H1 (cell line): Measurements from ENCODE around the gene PPM1L. TPM values are rescaled to one million over a fixed set of nuclear protein-coding genes. Genes with fewer than 3 reads are reported as not detected.

Experiments used
- CTCF ChIA-PET: fragments of 300-600 bp; sonication (Branson Sonifier 250); formaldehyde crosslinking; loops from one replicate; lab custom pipeline; 2021; ENCODE audit not compliant: partially characterized antibody; lab: Charles Lee
- POLR2A ChIA-PET: fragments of 300-600 bp; sonication (Branson Sonifier 250); formaldehyde crosslinking; loops from one replicate; lab custom pipeline; 2021; ENCODE audit warnings: inconsistent platforms; ENCODE audit not compliant: partially characterized antibody; lab: Charles Lee
- DNase-seq, 2 experiments: peaks; one replicate each; pipeline versions ENCODE4 v3.0.0 to v3.0.0-alpha.2; 2010 to 2022; ENCODE audit warnings: low spot score in 2 of 2, low read depth in 1 of 2, mixed read lengths in 1 of 2
- FAIRE-seq: peaks from 2 replicates; lab custom pipeline; 2011; peaks lifted over from hg19 to GRCh38; lab: Jason Lieb, UNC
- H2AFZ ChIP-seq: 2 replicates; pipeline ENCODE4 v1.8.1; 2012; ENCODE audit warnings: low read length, inconsistent platforms
- H2AK5ac ChIP-seq: 2 replicates; pipeline ENCODE4 v1.6.1; 2013; ENCODE audit warnings: low read depth, low read length
- H2BK120ac ChIP-seq: replicated peaks from 2 replicates; pipeline ENCODE3; 2013; ENCODE audit warnings: low read depth, low read length, inconsistent platforms
- H2BK12ac ChIP-seq: 2 replicates; pipeline ENCODE4 v1.6.1; 2013; ENCODE audit warnings: low read depth, low read length
- H2BK15ac ChIP-seq: 2 replicates; pipeline ENCODE4 v1.6.1; 2013; ENCODE audit warnings: low read length
- H2BK20ac ChIP-seq: 2 replicates; pipeline ENCODE4 v1.6.1; 2013; ENCODE audit warnings: low read length
- H2BK5ac ChIP-seq: 2 replicates; pipeline ENCODE4 v1.6.1; 2013; ENCODE audit warnings: low read depth, low read length
- H3K14ac ChIP-seq: 2 replicates; pipeline ENCODE4 v1.6.1; 2013; ENCODE audit warnings: inconsistent platforms; ENCODE audit not compliant: insufficient read length
- H3K18ac ChIP-seq: 2 replicates; pipeline ENCODE4 v1.6.1; 2013; ENCODE audit warnings: low read length; ENCODE audit errors: extremely low read depth
- H3K23ac ChIP-seq: 2 replicates; pipeline ENCODE4 v1.6.1; 2013; ENCODE audit warnings: inconsistent platforms; ENCODE audit not compliant: insufficient read length
- H3K23me2 ChIP-seq: 2 replicates; pipeline ENCODE4 v1.6.1; 2013; ENCODE audit warnings: low read depth, low read length
- H3K27ac ChIP-seq: 2 replicates; pipeline ENCODE4 v1.6.1; 2011; ENCODE audit warnings: low read depth, low read length, inconsistent platforms
- H3K27me3 ChIP-seq, 4 experiments: replicated peaks in 1 of 4; 1 replicate in 1 of 4; 2 replicates in 3 of 4; pipeline versions ENCODE4 v1.6.1 to v1.8.1; 2011 to 2013; ENCODE audit warnings: low read length in 3 of 4, mild to moderate bottlenecking in 3 of 4, inconsistent platforms in 2 of 4, mixed read lengths in 2 of 4, moderate library complexity in 1 of 4; ENCODE audit not compliant: control insufficient read depth in 3 of 4, insufficient read depth in 3 of 4; ENCODE audit errors: extremely low read depth in 1 of 4
- H3K36me3 ChIP-seq, 4 experiments: 2 replicates each; pipeline versions ENCODE4 v1.6.1 to v1.8.1; 2011 to 2013; ENCODE audit warnings: mild to moderate bottlenecking in 4 of 4, low read length in 3 of 4, moderate library complexity in 2 of 4, control low read depth in 1 of 4, inconsistent platforms in 1 of 4; ENCODE audit not compliant: insufficient read depth in 4 of 4, control insufficient read depth in 2 of 4
- H3K4ac ChIP-seq: replicated peaks from 2 replicates; pipeline ENCODE3; 2013; ENCODE audit warnings: low read length, low read depth, mixed read lengths, inconsistent platforms; ENCODE audit not compliant: insufficient read length
- H3K4me1 ChIP-seq, 4 experiments: replicated peaks in 1 of 4; 1 replicate in 1 of 4; 2 replicates in 3 of 4; pipeline versions ENCODE4 v1.6.1 to v1.8.1; 2011 to 2013; ENCODE audit warnings: low read length in 3 of 4, inconsistent platforms in 2 of 4, mixed read lengths in 1 of 4; ENCODE audit not compliant: insufficient read depth in 4 of 4, control insufficient read depth in 3 of 4
- H3K4me2 ChIP-seq, 2 experiments: 2 replicates each; pipeline versions ENCODE4 v1.6.1 to v1.8.1; 2011 to 2013; ENCODE audit warnings: low read depth in 2 of 2, low read length in 2 of 2, control low read depth in 1 of 2, inconsistent platforms in 1 of 2, mild to moderate bottlenecking in 1 of 2; ENCODE audit not compliant: insufficient read depth in 1 of 2
- H3K4me3 ChIP-seq, 4 experiments: fragments of 200-600, 300-600 bp in 1 of 4; sonication (generic), shearing (Covaris generic), sonication (Bioruptor Twin) in 1 of 4; 2 replicates each; pipeline versions ENCODE4 v1.5.1 to v1.8.1; 2011 to 2016; ENCODE audit warnings: low read length in 4 of 4, low read depth in 3 of 4, control low read depth in 2 of 4, inconsistent platforms in 2 of 4, mild to moderate bottlenecking in 2 of 4, mixed read lengths in 1 of 4, moderate library complexity in 1 of 4; ENCODE audit not compliant: insufficient read depth in 2 of 4; ENCODE audit errors: extremely low read depth in 1 of 4
- H3K56ac ChIP-seq: replicated peaks from 2 replicates; pipeline ENCODE3; 2013; ENCODE audit warnings: low read depth, mild to moderate bottlenecking, mixed read lengths, low read length, inconsistent platforms; ENCODE audit not compliant: insufficient read length
- H3K79me1 ChIP-seq: 2 replicates; pipeline ENCODE4 v1.6.1; 2013; ENCODE audit warnings: low read depth, low read length, control low read depth
- H3K79me2 ChIP-seq, 2 experiments: 2 replicates each; pipeline versions ENCODE4 v1.6.1 to v1.8.1; 2012 to 2013; ENCODE audit warnings: low read length in 2 of 2, mild to moderate bottlenecking in 2 of 2, inconsistent platforms in 1 of 2; ENCODE audit not compliant: insufficient read depth in 2 of 2, control insufficient read depth in 1 of 2
- H3K9ac ChIP-seq, 4 experiments: replicated peaks in 1 of 4; 1 replicate in 1 of 4; 2 replicates in 3 of 4; pipeline versions ENCODE4 v1.6.1 to v1.8.1; 2011 to 2013; ENCODE audit warnings: low read depth in 3 of 4, low read length in 3 of 4, control low read depth in 2 of 4, mild to moderate bottlenecking in 2 of 4, moderate library complexity in 2 of 4, inconsistent platforms in 1 of 4; ENCODE audit errors: extremely low read depth in 1 of 4
- H3K9me3 ChIP-seq, 2 experiments: 2 replicates each; pipeline versions ENCODE4 v1.6.1 to v1.8.1; 2012 to 2013; ENCODE audit warnings: mild to moderate bottlenecking in 2 of 2, moderate library complexity in 2 of 2, control low read depth in 1 of 2, inconsistent platforms in 1 of 2, low read depth in 1 of 2, low read length in 1 of 2, mixed read lengths in 1 of 2; ENCODE audit not compliant: insufficient read depth in 2 of 2
- H4K20me1 ChIP-seq, 2 experiments: replicated peaks in 1 of 2; 2 replicates each; pipeline versions ENCODE3 to v1.8.1; 2011 to 2013; ENCODE audit warnings: inconsistent platforms in 2 of 2, low read length in 2 of 2, mild to moderate bottlenecking in 1 of 2; ENCODE audit not compliant: insufficient read depth in 2 of 2, control insufficient read depth in 1 of 2
- H4K5ac ChIP-seq: 2 replicates; pipeline ENCODE4 v1.6.1; 2013; ENCODE audit warnings: low read length, low read depth, mixed read lengths, inconsistent platforms; ENCODE audit not compliant: insufficient read length
- H4K8ac ChIP-seq: 2 replicates; pipeline ENCODE4 v1.8.0; 2013; ENCODE audit warnings: mild to moderate bottlenecking, moderate library complexity, low read length, inconsistent platforms; ENCODE audit not compliant: insufficient read depth; ENCODE audit errors: extremely low read depth
- H4K91ac ChIP-seq: replicated peaks from 2 replicates; pipeline ENCODE3; 2013; ENCODE audit warnings: low read length, mixed read lengths, inconsistent platforms; ENCODE audit not compliant: insufficient read length
- CHD1 ChIP-seq: IDR thresholded peaks from 2 replicates; pipeline ENCODE4 v1.6.1; 2012; ENCODE audit warnings: low read depth, low read length, improper control_type of control experiment
- EZH2 ChIP-seq: fragments of 200-600 bp; sonication (generic); IDR thresholded peaks from 2 replicates; pipeline ENCODE4 v1.7.1; 2012; ENCODE audit warnings: low read depth, mild to moderate bottlenecking, moderate library complexity, low read length, inconsistent platforms; ENCODE audit not compliant: severe bottlenecking
- FOSL1 ChIP-seq: IDR thresholded peaks from 2 replicates; pipeline ENCODE4 v1.6.1; 2011; ENCODE audit warnings: mild to moderate bottlenecking, low read depth, low read length, moderate library complexity; ENCODE audit not compliant: insufficient read depth
- GTF2F1 ChIP-seq: IDR thresholded peaks from 2 replicates; pipeline ENCODE4 v1.6.1; 2012; ENCODE audit warnings: low read depth, low read length, improper control_type of control experiment, borderline replicate concordance
- HDAC6 ChIP-seq: IDR thresholded peaks from one replicate; pipeline ENCODE4 v1.7.1; 2012; ENCODE audit warnings: low read depth, mild to moderate bottlenecking, inconsistent platforms, low read length, moderate library complexity
- JUN ChIP-seq: IDR thresholded peaks from 2 replicates; pipeline ENCODE4 v1.6.1; 2011; ENCODE audit warnings: low read depth, mild to moderate bottlenecking, improper control_type of control experiment, low read length
- KDM4A ChIP-seq: IDR thresholded peaks from one replicate; pipeline ENCODE4 v1.7.1; 2012; ENCODE audit warnings: low read depth, mild to moderate bottlenecking, moderate library complexity, low read length, inconsistent platforms; ENCODE audit not compliant: severe bottlenecking
- PHF8 ChIP-seq: fragments of 200-600 bp; sonication (generic); conservative IDR thresholded peaks from 2 replicates; pipeline ENCODE4 v1.7.1; 2012; ENCODE audit warnings: low read depth, mild to moderate bottlenecking, inconsistent platforms, low read length, moderate library complexity
- RBBP5 ChIP-seq: IDR thresholded peaks from 2 replicates; pipeline ENCODE4 v1.7.1; 2012; ENCODE audit warnings: low read depth, mild to moderate bottlenecking, inconsistent platforms, low read length, moderate library complexity, borderline replicate concordance
- RFX5 ChIP-seq: IDR thresholded peaks from 2 replicates; pipeline ENCODE4 v1.6.1; 2011; ENCODE audit warnings: low read depth, low read length, improper control_type of control experiment, borderline replicate concordance
- SAP30 ChIP-seq: fragments of 300-600 bp; sonication (generic); IDR thresholded peaks from 2 replicates; pipeline ENCODE4 v1.7.1; 2012; ENCODE audit warnings: low read length, moderate library complexity, mild to moderate bottlenecking, inconsistent platforms; ENCODE audit not compliant: insufficient read depth, insufficient replicate concordance
- SIRT6 ChIP-seq: IDR thresholded peaks from one replicate; pipeline ENCODE4 v1.7.1; 2012; ENCODE audit warnings: low read length, inconsistent platforms
- polyA plus RNA-seq, 7 experiments: library from polyadenylated mRNA; depleted of rRNA in 3 of 7; stranded (reverse) in 5 of 7; unstranded in 2 of 7; fragments of >200 nt in 5 of 7; fragments of 200-250 nt in 2 of 7; gene quantifications; 1 replicate in 5 of 7; 2 replicates in 1 of 7; 4 replicates in 1 of 7; pipeline versions ENCODE4 v1.2.1 to v1.2.3, GENCODE V29; 2011 to 2013; ENCODE audit warnings: missing spikeins in 2 of 7, mixed read lengths in 2 of 7
- total RNA-seq: library from RNA; stranded (reverse); fragmentation: NEBNext Ultra II Directional; extraction: Animal tissue kit (Norgen Biotek cat#: 25700); gene quantifications from 2 replicates; pipeline ENCODE4 v1.2.1, GENCODE V29; 2021
- TF ChIP-seq, protein P1 (sequence below): IDR thresholded peaks from 2 replicates; pipeline ENCODE4 v1.6.1; 2012; ENCODE audit warnings: inconsistent platforms

The PPM1L gene
- total and polyA plus RNA-seq, 2 of the 8 experiments (the other 6 are each of a cell fraction or from before 2014, with no cell fraction given), result 2.8 to 18.1 TPM

DNA sequence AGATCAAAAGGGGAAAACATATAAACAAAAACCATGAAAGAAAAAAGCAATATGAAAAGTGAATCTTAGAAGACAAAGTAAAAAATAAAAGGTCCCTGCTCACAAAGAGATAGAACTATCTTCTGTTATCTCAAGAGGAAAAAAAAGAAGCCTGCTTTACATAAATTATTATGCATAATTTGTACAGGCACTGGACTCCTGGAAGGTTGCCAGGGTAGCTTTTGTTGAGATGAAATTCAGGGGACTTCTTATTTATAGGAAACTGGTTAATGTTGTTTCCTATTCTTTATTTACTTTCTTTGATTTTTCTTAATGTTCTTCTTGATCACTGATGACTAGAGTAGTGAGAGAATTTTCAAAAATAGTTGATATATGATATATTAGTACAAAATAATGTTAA lies 66.9 kb downstream of the PPM1L start:
- peaks cover 0 to 4% (median 0%) of the 10 kb centered on the region in 4 experiments; a peak in 1 of 7 replicates for H3K4me1 ChIP-seq
- H2AFZ ChIP-seq, result no peak overlapping the region
- no peak overlapping the region for H3K23ac ChIP-seq
- no peak overlapping the region for H2BK12ac ChIP-seq
- no peak overlapping the region for H3K9ac ChIP-seq
- no peak overlapping the region for H4K5ac ChIP-seq
- H3K4me3 ChIP-seq, result no peak overlapping the region
- H4K20me1 ChIP-seq, result no peaks in the 10 kb centered on the region
- H2BK20ac ChIP-seq, result no peak overlapping the region
- H4K91ac ChIP-seq, result no peak overlapping the region
- H2BK15ac ChIP-seq, result no peak overlapping the region
- H2AK5ac ChIP-seq, result no peak overlapping the region
- H3K4ac ChIP-seq, result no peak overlapping the region
- no peak overlapping the region for H2BK5ac ChIP-seq
- no peaks in the 10 kb centered on the region for H3K79me1 ChIP-seq
- no peak overlapping the region for H3K4me2 ChIP-seq
- FAIRE-seq (no peak), DNase-seq (no peak)
- H3K27ac ChIP-seq, result no peak overlapping the region
- no peaks in the 10 kb centered on the region; the same call in 1 of the 2 replicates for H3K23me2 ChIP-seq
- H3K18ac ChIP-seq, result no peak overlapping the region
- no peak overlapping the region for H4K8ac ChIP-seq
- no peaks in the 10 kb centered on the region; a peak in 1 of 4 replicates for H3K79me2 ChIP-seq
- no peaks in the 10 kb centered on the region for H3K27me3 ChIP-seq
- H3K14ac ChIP-seq, result no peak overlapping the region
- CTCF ChIA-PET, result interaction anchor here (0.6 to 1.2 kb wide), 2 partner anchors 92 to 136 kb away, joined by 3 to 7 read pairs; no protein-coding TSS in a partner anchor
- no peaks in the 10 kb centered on the region for H3K9me3 ChIP-seq
- H3K36me3 ChIP-seq, result no peaks in the 10 kb centered on the region
- no peak overlapping the region for H2BK120ac ChIP-seq
- no peak overlapping the region for H3K56ac ChIP-seq
- POLR2A ChIA-PET, result no interaction called here
- TF ChIP-seq, protein P1, sequence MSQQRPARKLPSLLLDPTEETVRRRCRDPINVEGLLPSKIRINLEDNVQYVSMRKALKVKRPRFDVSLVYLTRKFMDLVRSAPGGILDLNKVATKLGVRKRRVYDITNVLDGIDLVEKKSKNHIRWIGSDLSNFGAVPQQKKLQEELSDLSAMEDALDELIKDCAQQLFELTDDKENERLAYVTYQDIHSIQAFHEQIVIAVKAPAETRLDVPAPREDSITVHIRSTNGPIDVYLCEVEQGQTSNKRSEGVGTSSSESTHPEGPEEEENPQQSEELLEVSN, result no peak
- TF ChIP-seq HDAC6 (no peak), KDM4A (no peak), EZH2 (no peak), RBBP5 (no peak), SAP30 (no peak), PHF8 (no peak), CHD1 (no peak), RFX5 (no peak), JUN (no peak), GTF2F1 (no peak), SIRT6 (no peak), FOSL1 (no peak)
